GM04503 (cell line): Measurements from ENCODE around the gene ARAP1.
"Not testable (repeated sequence)": the region's sequence is repeated elsewhere in the genome, so short reads cannot be mapped to it uniquely, and the experiment has no call there.

Source experiments
- DNase-seq: peaks from one replicate; pipeline ENCODE4 v3.0.0-alpha.2; 2012; ENCODE audit warnings: low read depth

ARAP1 gene

DNA sequence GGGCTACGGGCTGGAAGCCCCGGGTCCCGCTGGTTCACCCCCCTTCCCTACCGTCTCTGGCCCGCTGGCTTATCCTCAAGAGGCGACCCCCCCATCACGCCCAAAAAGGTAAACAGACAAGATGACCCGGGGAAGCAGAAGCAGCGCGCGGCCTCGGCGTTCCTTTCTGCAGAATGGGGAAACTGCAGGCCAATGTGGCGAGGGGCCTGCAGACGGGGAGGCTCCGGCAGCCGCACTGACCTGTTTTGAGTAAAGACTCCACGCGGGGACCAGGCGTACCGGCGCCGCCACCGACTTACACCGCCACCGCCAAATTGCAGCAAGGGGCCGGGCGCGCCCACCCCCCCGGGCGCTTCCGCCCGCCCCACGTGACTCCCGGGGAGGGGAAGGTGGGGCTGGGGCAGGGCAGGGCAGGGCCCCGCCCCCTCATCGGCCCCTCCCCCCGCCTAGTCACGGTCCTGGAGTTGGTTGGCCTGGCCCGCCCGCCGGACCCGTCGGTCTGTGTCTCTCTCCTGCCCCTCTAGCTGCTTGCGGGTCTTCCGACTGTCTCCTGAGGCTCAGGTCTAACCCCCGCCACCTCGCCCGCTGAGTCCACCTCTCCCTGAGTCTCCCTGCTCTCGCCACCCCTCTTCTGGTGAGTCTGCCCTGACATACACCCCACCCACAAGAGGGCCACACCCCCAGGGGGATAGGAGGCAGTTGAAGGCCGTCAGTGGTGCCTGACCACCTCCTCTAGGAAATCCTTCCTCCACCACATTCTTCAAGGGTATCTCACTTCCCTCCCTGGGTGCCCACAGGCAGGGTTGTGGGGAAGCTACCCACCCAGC lies at the start of gene ARAP1:
Gene ARAP1, minus strand, starts transcription at position 321 of the 827 bp plus-strand sequence. CDS start 25,280 bp downstream, outside the sequence.
- no peak for DNase-seq

DNA sequence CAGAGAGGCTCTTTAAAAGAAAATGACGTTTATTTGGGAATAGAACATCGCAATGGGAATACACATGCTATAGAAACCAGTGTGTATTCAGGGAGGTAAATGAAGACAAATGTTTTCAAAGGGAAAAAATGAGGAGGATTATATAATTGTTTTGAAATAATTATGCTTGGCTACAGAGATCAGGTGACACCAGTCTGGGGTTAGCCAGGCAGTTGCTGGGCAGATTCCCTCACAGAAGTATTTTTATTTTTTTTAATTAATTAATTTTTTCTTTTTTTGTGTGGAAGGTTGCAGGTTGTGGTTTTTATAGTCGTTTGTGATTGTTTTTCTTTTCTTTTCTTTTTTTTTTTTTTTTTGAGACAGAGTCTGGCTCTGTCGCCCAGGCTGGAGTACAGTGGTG lies 47.2 kb upstream of the ARAP1 start:
- no peak for DNase-seq

DNA sequence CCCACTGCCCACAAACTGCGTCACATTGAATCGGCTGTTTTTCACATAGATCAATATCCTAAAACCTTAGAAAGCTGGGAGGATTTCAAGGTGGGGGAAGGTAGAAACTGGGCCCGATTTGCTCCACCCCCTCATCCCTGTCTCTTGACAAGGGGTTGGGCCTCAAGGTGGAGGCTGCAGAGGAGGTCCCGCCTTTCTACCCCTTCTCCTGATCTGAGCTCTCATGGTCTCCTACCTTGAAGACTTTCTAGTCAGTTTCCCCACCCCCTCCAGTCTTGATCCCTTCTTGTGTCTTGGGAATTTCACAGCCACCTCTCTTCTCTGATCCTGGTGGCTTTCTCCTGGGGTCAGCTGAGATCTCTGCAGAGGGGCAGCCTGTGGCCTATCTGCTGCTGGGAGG lies 46.2 kb upstream of the ARAP1 start:
- no peak for DNase-seq

DNA sequence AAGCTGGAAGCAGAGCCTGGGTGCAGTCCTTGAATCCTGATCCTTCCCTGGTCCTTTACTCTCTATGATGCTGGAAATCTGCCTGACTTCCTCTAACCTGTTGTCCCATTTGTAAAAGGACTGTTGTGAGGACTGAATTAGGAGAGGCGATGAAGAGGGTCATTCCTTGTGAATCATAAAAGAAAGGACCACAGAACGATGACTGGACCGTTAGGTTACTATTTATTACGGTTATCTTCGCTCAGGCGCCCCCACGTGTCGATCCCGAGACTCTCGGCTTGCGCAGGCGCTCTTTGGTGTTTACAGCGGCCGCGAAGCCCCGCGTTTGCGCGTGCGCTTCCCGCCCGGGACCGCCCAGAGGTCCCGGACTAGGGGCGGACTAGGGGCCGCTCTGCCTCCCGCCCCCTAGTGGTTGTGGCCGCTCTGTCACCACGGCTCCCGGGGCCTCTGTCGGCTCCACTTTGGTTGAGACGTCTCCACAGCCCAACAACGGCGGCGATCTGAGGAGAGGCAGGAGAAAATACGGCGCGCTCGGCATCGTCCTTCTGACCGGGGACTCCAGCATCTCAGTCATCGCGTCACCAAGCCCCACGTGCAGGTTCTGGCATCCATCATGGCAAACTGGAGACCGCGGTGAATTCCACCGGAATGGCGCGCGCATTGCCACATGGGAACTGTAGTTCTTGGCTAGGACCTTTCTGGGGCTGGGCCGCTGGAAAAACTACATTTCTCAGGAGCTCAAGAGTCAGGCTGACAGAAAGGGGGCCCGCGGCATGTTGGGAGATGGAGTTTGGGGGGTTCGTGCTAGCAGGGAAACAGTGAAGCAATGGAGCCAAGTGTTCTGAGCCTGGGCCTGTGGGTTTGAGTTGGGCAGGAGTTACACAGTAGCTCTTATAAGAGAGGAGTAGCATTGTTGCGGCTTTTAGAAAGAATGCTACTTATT lies 41.5 kb upstream of the ARAP1 start, which contains the start of gene STARD10:
Gene STARD10, minus strand, starts transcription at position 623 of the 943 bp plus-strand sequence. CDS start 12,866 bp downstream, outside the sequence.
- peak; percentile 68 for DNase-seq

GRCh38 chr11:72793076-72793424 lies 40.8 kb upstream of the ARAP1 start:
- DNase-seq: no peak

- no peak for DNase-seq
Observed at GRCh38 chr11:72792437-72793021, 40.3 kb upstream of the ARAP1 start.

DNA sequence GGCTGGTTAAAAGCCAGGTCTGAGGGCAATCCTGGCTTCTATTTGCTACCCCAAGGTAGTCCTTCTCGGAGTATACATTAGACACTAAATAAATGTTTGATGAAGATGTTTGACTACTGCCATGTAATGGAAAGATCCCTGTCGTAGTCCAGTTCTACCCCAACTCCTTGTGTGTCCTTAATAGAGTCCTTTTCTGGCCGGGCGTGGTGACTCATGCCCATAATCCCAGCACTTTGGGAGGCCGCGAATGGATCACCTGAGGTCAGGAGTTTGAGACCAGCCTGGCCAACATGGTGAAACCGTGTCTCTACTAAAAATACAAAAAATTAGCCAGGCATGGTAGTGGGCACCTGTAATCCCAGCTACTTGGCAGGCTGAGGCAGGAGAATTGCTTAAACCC lies 39.0 kb upstream of the ARAP1 start:
- DNase-seq: not testable (repeated sequence)

GRCh38 chr11:72789493-72790131 lies 37.4 kb upstream of the ARAP1 start:
- peak; percentile 70 for DNase-seq

GRCh38 chr11:72788241-72788640 lies 36.0 kb upstream of the ARAP1 start:
- DNase-seq: no peak

DNA sequence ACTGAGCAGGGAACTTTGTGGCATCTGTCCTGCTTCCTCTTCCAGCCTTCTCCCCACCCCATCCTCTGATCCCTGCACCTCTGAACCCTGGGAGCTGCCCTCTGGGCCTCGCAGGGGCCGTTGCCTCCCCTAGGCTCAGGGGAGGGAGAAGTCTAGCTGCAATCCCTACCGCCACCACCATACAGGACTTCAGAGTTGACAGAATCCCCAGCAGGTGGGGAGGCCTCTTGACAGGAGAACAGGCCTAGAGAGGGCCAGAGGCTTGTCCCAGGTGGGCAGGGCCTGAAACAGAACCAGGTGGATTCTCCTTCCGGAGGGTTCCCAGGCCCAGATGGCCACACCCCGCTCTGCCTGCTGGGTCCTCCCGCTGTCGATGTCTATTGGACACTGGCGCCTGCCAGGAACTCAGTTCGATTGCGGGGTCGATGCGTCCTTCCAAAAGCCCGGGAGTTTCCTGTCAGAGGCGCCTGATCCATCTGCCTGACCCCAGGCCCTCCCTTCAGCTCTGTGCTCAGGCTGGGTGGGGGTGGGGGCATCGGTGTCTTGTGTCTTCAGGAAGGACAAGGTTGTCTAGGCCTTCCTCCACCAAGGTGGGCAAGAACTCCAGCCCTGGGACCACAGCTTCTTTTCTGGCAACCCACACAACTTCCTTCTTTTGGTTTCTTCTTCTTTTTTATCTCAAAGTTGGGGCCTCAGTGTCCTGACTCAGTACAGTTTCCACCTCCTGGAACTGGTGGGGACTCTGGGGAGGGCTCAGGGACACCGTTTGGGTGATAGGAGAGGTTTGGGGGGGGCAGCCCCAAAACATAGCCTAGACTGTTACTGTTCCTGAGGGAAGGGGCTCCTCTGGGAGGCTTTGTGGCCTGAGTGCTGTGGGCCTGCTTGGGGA lies 35.3 kb upstream of the ARAP1 start:
- DNase-seq: no peak

DNA sequence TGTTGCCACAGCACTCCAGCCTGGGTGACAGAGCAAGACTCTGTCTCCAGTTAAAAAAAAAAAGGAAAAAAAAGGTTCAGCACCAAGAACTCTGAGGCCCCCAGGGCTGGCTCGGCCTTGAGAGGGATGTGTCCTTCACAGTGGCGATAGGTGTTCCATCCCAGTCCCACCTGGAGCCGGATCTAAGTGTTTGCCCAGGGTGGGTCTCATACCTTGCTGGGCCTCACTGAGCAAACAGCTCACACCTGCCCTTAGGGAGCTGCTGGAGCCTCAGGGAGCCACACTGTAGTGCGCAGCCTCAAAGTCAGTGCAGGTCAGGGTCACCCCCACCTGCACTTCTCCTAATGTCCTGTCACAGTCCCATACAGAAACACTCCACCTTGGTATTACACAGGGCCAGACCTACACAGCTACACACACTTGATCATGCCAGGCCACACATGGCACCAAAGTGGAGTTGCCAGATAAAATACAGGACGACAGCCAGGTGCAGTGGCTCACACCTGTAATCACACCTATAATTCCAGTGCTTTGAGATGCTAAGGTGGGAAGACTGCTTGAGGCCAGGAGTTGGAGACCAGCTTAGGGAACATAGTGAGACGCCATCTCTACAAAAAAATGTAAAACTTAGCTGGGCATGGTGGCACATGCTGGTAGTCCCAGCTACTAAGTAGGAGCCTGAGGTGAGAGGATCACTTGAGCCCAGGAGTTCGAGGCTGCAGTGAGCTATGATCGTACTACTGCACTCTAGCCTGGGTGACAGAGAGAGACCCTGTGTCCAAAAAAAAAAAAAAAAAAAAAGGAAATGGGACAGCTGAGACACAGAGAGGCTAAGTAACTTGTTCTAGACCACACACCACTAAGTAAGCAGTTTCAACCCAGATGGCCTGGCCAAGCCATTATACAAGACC lies 34.4 kb upstream of the ARAP1 start:
- DNase-seq: no peak

DNA sequence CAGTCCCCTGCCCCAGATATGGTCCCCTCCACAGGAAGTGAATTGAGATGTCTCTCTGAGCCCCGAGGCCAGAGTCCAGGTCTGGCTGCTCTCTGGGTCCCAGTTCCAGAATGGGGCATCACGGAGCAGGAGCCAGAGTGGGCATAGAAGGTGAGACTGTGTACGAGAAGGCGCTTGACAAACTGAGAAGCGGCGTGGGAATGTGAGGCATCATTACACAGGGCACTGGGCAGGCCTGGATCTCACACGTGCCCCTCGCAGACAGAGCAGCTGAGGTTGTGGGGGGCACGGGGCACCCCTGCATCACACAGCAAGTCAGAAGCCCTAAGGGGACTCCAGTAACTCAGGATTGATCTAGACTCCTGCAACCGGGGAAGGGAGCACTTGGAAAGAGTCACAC lies 32.5 kb upstream of the ARAP1 start:
- DNase-seq: no peak

DNA sequence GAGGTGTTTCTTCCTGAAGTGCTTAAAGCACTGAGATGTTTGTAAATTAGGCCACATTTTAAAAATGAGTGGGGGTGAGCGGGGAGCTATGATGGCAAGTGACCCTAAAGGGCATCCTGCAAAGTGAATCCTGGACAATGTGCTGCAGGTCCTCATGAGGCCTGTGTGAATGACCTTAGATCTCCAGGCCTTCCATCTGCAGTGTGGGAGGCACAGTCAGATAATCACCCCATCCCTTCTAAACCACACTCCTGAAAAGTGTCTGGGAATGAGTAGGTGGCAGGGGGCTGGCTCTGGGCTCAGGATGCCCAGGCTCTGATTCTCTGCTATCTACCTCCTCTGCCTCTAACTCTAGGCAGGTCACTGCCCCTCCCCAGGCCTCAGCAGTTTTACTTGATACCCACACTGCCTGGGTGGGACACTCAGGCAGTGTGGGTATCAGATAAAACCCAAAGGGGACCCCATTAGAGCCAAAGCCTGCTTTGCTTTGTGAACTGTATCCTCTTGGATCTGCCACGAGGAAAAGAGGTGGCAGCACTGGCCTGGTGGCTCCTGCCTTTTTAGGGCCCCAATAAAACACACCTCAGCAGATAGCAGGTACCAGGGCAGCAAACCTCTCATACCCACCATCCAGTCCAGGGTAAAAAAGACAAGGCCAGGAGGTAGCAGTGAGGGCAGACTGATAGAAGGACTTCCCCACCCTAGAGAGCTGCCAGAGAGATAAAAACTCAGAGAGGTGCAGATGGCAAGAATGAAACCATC lies 31.1 kb upstream of the ARAP1 start:
- DNase-seq: no peak

GRCh38 chr11:72782081-72782920 lies 30.1 kb upstream of the ARAP1 start:
- no peak for DNase-seq

GRCh38 chr11:72781313-72782080 lies 29.3 kb upstream of the ARAP1 start:
- DNase-seq: no peak

GRCh38 chr11:72781063-72781312 lies 28.8 kb upstream of the ARAP1 start:
- DNase-seq: no peak

DNA sequence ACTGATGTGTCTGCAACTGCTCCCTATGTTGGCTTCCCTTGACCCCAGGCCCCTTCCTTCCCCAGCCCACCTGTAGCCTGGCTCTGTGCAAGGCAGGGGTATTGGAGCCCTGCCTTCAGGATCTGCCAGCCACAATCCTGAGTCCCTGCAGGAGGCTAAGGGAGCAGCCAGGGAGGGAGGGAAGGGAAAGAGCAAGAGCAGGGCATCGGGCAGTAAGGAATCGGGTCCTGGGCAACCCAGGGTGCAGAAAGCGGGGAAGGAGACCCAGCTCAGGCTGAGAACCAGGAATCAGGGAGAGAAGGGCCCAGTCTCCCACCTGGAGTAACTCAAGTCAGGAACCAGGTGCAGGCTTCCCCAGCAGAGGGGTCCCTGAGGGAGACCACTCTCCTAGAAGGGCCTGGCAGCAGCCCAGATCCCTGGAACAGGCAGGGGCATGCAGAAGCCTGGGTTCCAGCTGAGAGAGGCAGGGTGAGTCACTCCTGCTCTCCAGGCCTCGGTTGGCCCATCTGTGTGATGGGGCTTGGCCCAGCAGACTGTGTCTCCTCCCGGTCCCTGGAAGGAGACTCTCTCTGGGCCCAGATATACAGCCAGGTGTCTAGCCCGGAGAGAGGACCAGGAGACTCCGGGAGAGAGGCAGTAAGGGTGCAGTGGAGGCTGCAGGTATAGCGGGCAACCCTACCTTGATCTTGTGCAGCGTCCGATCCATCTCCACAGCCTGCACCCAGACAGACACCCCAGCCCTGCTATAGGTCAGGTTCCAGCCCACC lies 28.3 kb upstream of the ARAP1 start:
- DNase-seq: no peak
